Activated CD4-positive, alpha-beta memory T cell treated with anti-CD3 and anti-CD28 coated beads, Interleukin-2, amount 10 ng/mL, durations not matched to agents 7 days and 5 days (primary cell): ENCODE results near the gene MFAP3L. TPM values are rescaled to one million over a fixed set of nuclear protein-coding genes. Genes with fewer than 3 reads are reported as not detected.

Source experiments
- CTCF ChIA-PET: fragments of 350-600 bp; sonication (Branson Sonifier 250); formaldehyde crosslinking; loops from one replicate; lab custom pipeline; 2021; ENCODE audit warnings: antibody characterized with exemption, inconsistent platforms; lab: Charles Lee
- POLR2A ChIA-PET: fragments of 350-600 bp; sonication (Branson Sonifier 250); formaldehyde crosslinking; loops from one replicate; lab custom pipeline; 2021; ENCODE audit warnings: antibody characterized with exemption; lab: Charles Lee
- DNase-seq: peaks from one replicate; pipeline ENCODE4 v3.0.0-alpha.2; 2020
- H3K27ac Mint-ChIP-seq: one replicate; pipeline ENCODE4 v1.8.0; 2021; ENCODE audit warnings: mild to moderate bottlenecking, mixed read lengths
- H3K27me3 Mint-ChIP-seq: one replicate; pipeline ENCODE4 v1.8.0; 2021; ENCODE audit warnings: mixed read lengths
- H3K36me3 Mint-ChIP-seq: one replicate; pipeline ENCODE4 v1.8.0; 2021; ENCODE audit warnings: low read depth, mixed read lengths
- H3K4me1 Mint-ChIP-seq: one replicate; pipeline ENCODE4 v1.8.0; 2021; ENCODE audit warnings: mixed read lengths
- H3K4me3 Mint-ChIP-seq: one replicate; pipeline ENCODE4 v1.8.0; 2021; ENCODE audit warnings: mild to moderate bottlenecking, mixed read lengths
- H3K9me3 Mint-ChIP-seq: one replicate; pipeline ENCODE4 v1.8.0; 2021; ENCODE audit warnings: mixed read lengths
- total RNA-seq, 2 experiments: library from RNA; stranded (reverse); gene quantifications; one replicate each; pipeline ENCODE4 v1.2.3, GENCODE V29; 2021

Gene MFAP3L
- total RNA-seq, 2 experiments from 2014 or later = 0.25 to 0.33 TPM

DNA sequence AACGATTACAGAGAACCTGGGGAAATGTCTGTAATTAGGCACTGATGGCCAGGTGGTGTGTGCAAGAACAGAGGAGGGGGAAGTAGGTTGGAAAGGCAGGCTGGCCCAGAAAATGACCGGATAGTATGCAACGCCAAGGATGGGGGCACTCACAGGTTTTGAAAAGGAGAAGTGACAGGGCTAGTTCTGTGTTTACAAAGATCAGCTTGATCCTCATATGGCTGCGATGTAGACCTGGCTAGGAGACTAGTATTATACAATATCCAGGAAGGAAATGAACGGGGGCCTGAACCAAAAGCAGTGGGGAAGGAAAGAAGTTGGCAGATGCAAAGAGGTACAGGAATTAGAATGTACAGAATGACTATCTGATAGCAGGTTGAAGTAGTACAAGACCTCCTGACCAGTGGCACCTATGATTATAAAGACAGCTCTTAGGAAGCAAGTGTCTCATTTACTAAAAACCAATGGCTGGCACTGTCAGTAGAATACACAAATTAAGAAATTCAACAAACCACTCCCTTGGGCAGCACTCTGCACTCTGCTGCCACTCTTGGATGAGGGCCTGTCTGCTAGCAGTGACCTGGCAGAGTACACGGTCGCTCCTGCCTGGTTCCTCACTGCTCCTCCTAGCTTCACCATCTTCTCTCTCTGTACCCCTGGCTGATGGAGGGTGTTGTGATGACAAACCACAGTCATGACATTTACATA lies 14.1 kb downstream of the MFAP3L start:
- H3K27ac Mint-ChIP-seq = no peak overlapping the region
- H3K4me1 Mint-ChIP-seq = peaks cover 4% of the 10 kb centered on the region
- H3K36me3 Mint-ChIP-seq = no peaks in the 10 kb centered on the region
- POLR2A ChIA-PET = no interaction called here
- no peak for DNase-seq
- CTCF ChIA-PET = no interaction called here
- no peaks in the 10 kb centered on the region for H3K27me3 Mint-ChIP-seq
- no peak overlapping the region for H3K4me3 Mint-ChIP-seq
- no peaks in the 10 kb centered on the region for H3K9me3 Mint-ChIP-seq

- no peak overlapping the region for H3K4me3 Mint-ChIP-seq
- H3K36me3 Mint-ChIP-seq = no peaks in the 10 kb centered on the region
- DNase-seq = no peak
- CTCF ChIA-PET = interaction anchor here (0.7 to 1.0 kb wide), 2 partner anchors 17 to 396 kb away, joined by 3 to 4 read pairs; partner anchors contain the start of gene NEK1
- no peaks in the 10 kb centered on the region for H3K27me3 Mint-ChIP-seq
- H3K27ac Mint-ChIP-seq = no peak overlapping the region
- peaks cover 4% of the 10 kb centered on the region for H3K4me1 Mint-ChIP-seq
- no peaks in the 10 kb centered on the region for H3K9me3 Mint-ChIP-seq
- POLR2A ChIA-PET = no interaction called here
Observed at GRCh38 chr4:170009291-170009690, 16.9 kb downstream of the MFAP3L start.

- no peaks in the 10 kb centered on the region for H3K9me3 Mint-ChIP-seq
- H3K4me3 Mint-ChIP-seq = no peak overlapping the region
- ChIA-PET POLR2A (no interaction called here), CTCF (no interaction called here)
- H3K36me3 Mint-ChIP-seq = no peaks in the 10 kb centered on the region
- no peaks in the 10 kb centered on the region for H3K27me3 Mint-ChIP-seq
- no peak overlapping the region for H3K27ac Mint-ChIP-seq
- DNase-seq = no peak
- H3K4me1 Mint-ChIP-seq = peaks cover 4% of the 10 kb centered on the region
Observed at GRCh38 chr4:170008801-170009200, 17.4 kb downstream of the MFAP3L start.

GRCh38 chr4:170008371-170008770 lies 17.8 kb downstream of the MFAP3L start:
- DNase-seq = no peak
- Mint-ChIP-seq H3K27me3 (no peaks in the 10 kb centered on the region), H3K4me3 (no peak overlapping the region), H3K9me3 (no peaks in the 10 kb centered on the region), H3K27ac (no peak overlapping the region), H3K4me1 (peaks cover 4% of the 10 kb centered on the region), H3K36me3 (no peaks in the 10 kb centered on the region)
- ChIA-PET POLR2A (no interaction called here), CTCF (no interaction called here)

DNA sequence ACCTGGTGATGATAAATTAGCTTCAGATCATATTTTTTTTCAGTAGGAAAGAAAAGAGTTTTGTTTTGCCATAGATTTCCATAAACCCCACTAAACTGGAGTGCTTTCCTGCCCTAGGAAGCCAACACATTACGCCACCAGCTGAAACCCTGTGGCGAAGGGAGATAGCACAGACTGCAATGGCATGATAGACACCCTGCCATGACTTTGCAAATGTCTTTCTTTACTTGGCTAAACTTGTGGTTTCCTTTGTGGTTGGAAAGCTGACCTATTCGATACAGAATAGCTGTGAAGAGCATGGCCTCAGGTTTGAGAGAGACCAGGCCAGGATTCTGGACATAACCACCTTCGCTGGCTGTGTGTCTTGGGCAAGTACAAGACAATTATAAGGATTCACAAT lies 19.1 kb downstream of the MFAP3L start:
- no peaks in the 10 kb centered on the region for H3K9me3 Mint-ChIP-seq
- no peak overlapping the region for H3K27ac Mint-ChIP-seq
- no peak for DNase-seq
- no peaks in the 10 kb centered on the region for H3K27me3 Mint-ChIP-seq
- H3K36me3 Mint-ChIP-seq = no peaks in the 10 kb centered on the region
- H3K4me1 Mint-ChIP-seq = peaks cover 4% of the 10 kb centered on the region
- CTCF ChIA-PET = interaction anchor here (0.5 kb wide), 1 partner anchor 242 kb away, joined by 3 read pairs; no protein-coding TSS in a partner anchor
- POLR2A ChIA-PET = no interaction called here
- H3K4me3 Mint-ChIP-seq = no peak overlapping the region

GRCh38 chr4:170005472-170005871 lies 20.7 kb downstream of the MFAP3L start:
- H3K4me1 Mint-ChIP-seq = peaks cover 4% of the 10 kb centered on the region
- H3K36me3 Mint-ChIP-seq = no peaks in the 10 kb centered on the region
- CTCF ChIA-PET = no interaction called here
- H3K27ac Mint-ChIP-seq = no peak overlapping the region
- H3K4me3 Mint-ChIP-seq = no peak overlapping the region
- POLR2A ChIA-PET = no interaction called here
- H3K27me3 Mint-ChIP-seq = no peaks in the 10 kb centered on the region
- DNase-seq = no peak
- H3K9me3 Mint-ChIP-seq = no peaks in the 10 kb centered on the region

DNA sequence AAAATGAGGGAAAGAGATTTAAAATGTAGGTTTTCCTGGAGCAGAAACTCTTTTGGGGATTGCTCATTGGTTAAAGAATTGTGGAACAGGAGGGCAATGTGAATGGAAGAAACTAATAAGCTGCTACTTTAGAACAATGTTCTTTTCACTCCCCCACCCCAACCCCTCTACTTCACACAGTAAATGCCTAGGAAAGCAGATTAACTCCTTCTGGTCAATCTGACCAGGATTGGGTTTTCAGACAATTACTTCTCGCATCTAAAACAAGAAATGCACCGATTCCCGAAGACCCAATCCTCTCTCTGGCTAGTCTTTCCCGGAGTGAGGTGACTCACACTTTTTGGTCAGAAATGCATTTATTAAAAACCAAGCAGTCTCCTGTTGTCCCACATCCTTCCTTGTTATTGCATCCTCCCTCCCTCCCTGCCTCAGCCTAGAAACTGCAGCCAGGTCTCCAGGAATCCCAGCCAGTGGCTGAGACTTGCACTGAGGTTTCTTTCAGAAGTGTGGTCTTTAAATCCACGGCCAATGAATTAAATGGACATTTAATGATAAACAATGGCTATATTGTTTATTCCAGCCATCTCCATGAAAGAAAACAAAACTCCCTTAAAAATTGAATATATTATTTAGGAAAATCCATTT lies 21.4 kb downstream of the MFAP3L start:
- POLR2A ChIA-PET = no interaction called here
- no peak for DNase-seq
- H3K27me3 Mint-ChIP-seq = no peaks in the 10 kb centered on the region
- H3K4me3 Mint-ChIP-seq = no peak overlapping the region
- CTCF ChIA-PET = no interaction called here
- no peaks in the 10 kb centered on the region for H3K36me3 Mint-ChIP-seq
- no peaks in the 10 kb centered on the region for H3K9me3 Mint-ChIP-seq
- no peak overlapping the region for H3K27ac Mint-ChIP-seq
- peaks cover 4% of the 10 kb centered on the region for H3K4me1 Mint-ChIP-seq

- no peak for DNase-seq
- Mint-ChIP-seq H3K27ac (no peak overlapping the region), H3K4me3 (no peak overlapping the region), H3K9me3 (no peaks in the 10 kb centered on the region), H3K27me3 (no peaks in the 10 kb centered on the region), H3K4me1 (peaks cover 4% of the 10 kb centered on the region), H3K36me3 (no peaks in the 10 kb centered on the region)
- ChIA-PET CTCF (no interaction called here), POLR2A (no interaction called here)
Observed at GRCh38 chr4:170003071-170004070, 22.8 kb downstream of the MFAP3L start.

DNA sequence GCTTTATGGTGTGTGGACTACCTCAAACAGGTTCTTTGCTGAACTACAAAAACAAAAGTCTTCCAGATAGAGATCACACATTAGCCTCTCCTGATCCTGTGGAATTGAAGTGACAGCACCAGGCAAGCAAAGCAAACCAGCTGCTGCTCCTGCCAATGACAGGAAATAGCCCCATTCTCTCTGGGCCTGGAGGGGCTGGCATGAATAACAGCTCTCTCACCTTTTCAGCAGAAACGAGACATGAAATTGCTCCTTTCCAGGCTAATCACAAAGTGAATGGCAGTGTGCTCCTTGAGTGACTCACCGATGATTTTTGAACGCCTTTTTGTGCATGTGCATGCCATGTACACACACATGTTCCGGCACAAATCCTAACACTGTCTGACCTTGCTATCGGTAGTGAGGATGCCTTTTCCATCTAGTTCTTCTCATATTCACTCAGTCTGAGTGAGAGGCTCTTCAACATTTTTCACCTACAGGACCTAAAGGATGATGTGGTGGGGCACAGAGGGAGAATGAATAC lies 24.4 kb downstream of the MFAP3L start:
- Mint-ChIP-seq H3K27me3 (peaks cover 1% of the 10 kb centered on the region), H3K9me3 (no peaks in the 10 kb centered on the region), H3K36me3 (no peaks in the 10 kb centered on the region), H3K4me3 (no peak overlapping the region), H3K27ac (no peak overlapping the region), H3K4me1 (no peaks in the 10 kb centered on the region)
- CTCF ChIA-PET = no interaction called here
- no peak for DNase-seq
- POLR2A ChIA-PET = no interaction called here

DNA sequence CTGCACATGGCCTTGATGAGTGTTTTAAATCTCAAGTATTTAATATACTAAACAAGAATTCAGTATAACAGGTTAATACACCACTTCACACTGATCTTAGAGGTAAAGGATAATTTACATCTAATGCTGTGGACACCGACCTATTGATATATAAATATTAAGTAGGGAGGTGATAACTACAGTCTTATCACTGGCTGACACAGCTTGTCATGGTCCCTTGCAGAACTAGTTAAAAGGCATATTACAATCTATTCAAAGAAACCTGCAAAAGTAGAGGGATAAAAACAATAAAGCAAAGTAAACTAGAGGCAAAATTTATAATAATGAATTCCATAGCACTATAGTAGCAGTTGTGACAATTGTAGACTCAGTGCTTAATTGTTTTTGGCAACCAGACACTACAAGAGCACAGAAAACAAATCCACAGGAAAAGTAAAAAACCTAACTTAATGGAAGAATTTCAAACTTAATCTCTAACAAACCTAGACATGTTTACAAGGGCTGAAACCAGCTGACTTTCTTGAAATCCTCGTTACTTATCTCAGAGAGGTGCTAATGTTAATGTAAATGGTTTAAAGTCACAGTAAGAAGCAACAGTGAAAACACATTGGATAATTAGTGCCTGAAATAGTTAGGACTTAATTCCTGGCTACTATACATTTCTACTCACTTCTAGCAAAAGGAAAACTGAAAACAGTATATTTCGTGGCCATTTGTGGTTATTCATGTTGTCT lies 25.0 kb downstream of the MFAP3L start:
- Mint-ChIP-seq H3K36me3 (no peaks in the 10 kb centered on the region), H3K4me3 (no peak overlapping the region), H3K4me1 (no peaks in the 10 kb centered on the region), H3K9me3 (no peaks in the 10 kb centered on the region), H3K27ac (no peak overlapping the region), H3K27me3 (peaks cover 1% of the 10 kb centered on the region)
- POLR2A ChIA-PET = no interaction called here
- DNase-seq = no peak
- CTCF ChIA-PET = no interaction called here

DNA sequence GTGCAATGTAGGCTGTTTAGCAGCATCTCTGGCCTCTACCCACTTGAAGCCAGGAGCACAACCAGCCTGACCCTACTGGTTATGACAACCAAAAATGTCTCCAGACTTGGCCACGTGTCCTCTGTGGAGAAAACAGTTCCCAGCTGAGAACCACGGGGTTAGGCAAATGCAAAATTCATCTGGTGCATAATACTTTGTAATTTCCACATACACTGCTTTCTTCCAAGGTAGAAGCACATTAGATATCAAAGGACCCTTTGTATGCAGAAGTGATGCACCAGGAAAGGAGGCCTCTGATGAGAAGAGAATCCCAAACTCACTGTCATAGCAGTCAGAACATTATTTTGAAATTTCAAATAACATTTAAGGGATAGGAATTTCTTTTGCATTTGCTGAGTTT lies 26.3 kb downstream of the MFAP3L start:
- ChIA-PET CTCF (no interaction called here), POLR2A (no interaction called here)
- Mint-ChIP-seq H3K4me3 (no peak overlapping the region), H3K27ac (no peak overlapping the region), H3K36me3 (no peaks in the 10 kb centered on the region), H3K9me3 (no peaks in the 10 kb centered on the region), H3K27me3 (peaks cover 1% of the 10 kb centered on the region), H3K4me1 (no peaks in the 10 kb centered on the region)
- no peak for DNase-seq

DNA sequence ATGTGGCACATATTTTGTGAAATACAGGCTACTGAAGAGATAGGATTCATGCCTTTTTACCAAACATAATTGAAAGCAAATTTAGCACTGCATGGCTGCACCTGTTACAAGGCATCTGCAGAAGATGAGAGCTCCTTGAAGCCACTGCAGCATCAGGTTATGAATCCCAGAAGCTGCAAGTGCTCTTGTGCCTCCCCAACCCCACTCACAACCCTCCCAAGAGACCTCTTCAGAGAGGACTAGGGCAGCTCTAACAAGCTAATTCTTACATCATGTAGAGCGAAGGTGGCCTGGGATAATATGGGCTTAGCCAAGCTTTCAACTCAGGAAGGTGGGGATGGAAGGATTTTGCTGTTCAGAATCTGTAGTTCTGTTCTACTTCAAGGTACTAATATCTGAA lies 27.2 kb downstream of the MFAP3L start:
- CTCF ChIA-PET = no interaction called here
- no peak for DNase-seq
- POLR2A ChIA-PET = no interaction called here
- Mint-ChIP-seq H3K27ac (no peak overlapping the region), H3K4me1 (no peaks in the 10 kb centered on the region), H3K27me3 (peaks cover 1% of the 10 kb centered on the region), H3K36me3 (no peaks in the 10 kb centered on the region), H3K9me3 (no peaks in the 10 kb centered on the region), H3K4me3 (no peak overlapping the region)
